Measurements from ENCODE around the gene FGA.

The FGA gene

GRCh38 chr4:154604696-154605200, 14.2 kb upstream of the FGA start:
- TF ChIP-seq CSRNP3 (CRISPR knock-in tag; IDR thresholded peaks at IDR 0.05), result no peak
- ATAC-seq, result no peak

GRCh38 chr4:154603033-154603943, 12.7 kb upstream of the FGA start:
- ATAC-seq, result no peak
- TF ChIP-seq BACH2 (CRISPR knock-in tag; IDR thresholded peaks at IDR 0.05; ENCODE audit: borderline replicate concordance) (no peak), OSR1 (CRISPR knock-in tag; IDR thresholded peaks at IDR 0.05) (no peak), ARNTL (CRISPR knock-in tag; IDR thresholded peaks at IDR 0.05; ENCODE audit: borderline replicate concordance, low read depth) (no peak), CREB5 (CRISPR knock-in tag; IDR thresholded peaks at IDR 0.05; ENCODE audit: low read depth) (no peak), POU6F1 (CRISPR knock-in tag; IDR thresholded peaks at IDR 0.05; ENCODE audit: borderline replicate concordance, low read depth) (no peak), RARB (CRISPR knock-in tag; IDR thresholded peaks at IDR 0.05) (no peak), ZFP30 (CRISPR knock-in tag; IDR thresholded peaks at IDR 0.05) (no peak), ZFP3 (CRISPR knock-in tag; IDR thresholded peaks at IDR 0.05) (no peak), CSRNP3 (CRISPR knock-in tag; IDR thresholded peaks at IDR 0.05) (no peak), TOX (CRISPR knock-in tag; IDR thresholded peaks at IDR 0.05; ENCODE audit: borderline replicate concordance) (no peak), ZNF70 (CRISPR knock-in tag; IDR thresholded peaks at IDR 0.05) (no peak), SNAI2 (CRISPR knock-in tag; IDR thresholded peaks at IDR 0.05) (no peak), PATZ1 (CRISPR knock-in tag; IDR thresholded peaks at IDR 0.05; ENCODE audit: borderline replicate concordance) (no peak), ZNF565 (CRISPR knock-in tag; conservative IDR thresholded peaks at IDR 0.05; ENCODE audit: low read depth) (no peak), ZC3H10 (CRISPR knock-in tag; IDR thresholded peaks at IDR 0.05) (no peak), ISL1 (CRISPR knock-in tag; IDR thresholded peaks at IDR 0.05) (no peak), TSHZ2 (CRISPR knock-in tag; IDR thresholded peaks at IDR 0.05) (no peak), CSDC2 (CRISPR knock-in tag; IDR thresholded peaks at IDR 0.05) (no peak)

Measured in SK-N-SH treated with all-trans-retinoic acid at 6 μM for 48 hours (cell line).